Measurements from ENCODE around the gene MELTF.

Gene MELTF

GRCh38 chr3:196967412-196968232 is 62.0 kb downstream of the MELTF start:
- no peak for FAIRE-seq

GRCh38 chr3:196966526-196967401 is 62.9 kb downstream of the MELTF start:
- no peak for FAIRE-seq

- no peak for FAIRE-seq
Measured at GRCh38 chr3:196965804-196966173, 63.8 kb downstream of the MELTF start.

GRCh38 chr3:196965112-196965803 is 64.4 kb downstream of the MELTF start:
- no peak for FAIRE-seq

GRCh38 chr3:196963631-196963953 is 66.0 kb downstream of the MELTF start:
- FAIRE-seq, result no peak

GRCh38 chr3:196962930-196963630 is 66.5 kb downstream of the MELTF start:
- FAIRE-seq, result no peak

GRCh38 chr3:196962108-196962929 is 67.3 kb downstream of the MELTF start:
- no peak for FAIRE-seq

- FAIRE-seq, result no peak
Measured at GRCh38 chr3:196954832-196955231, 74.8 kb downstream of the MELTF start.

Measured in islet of Langerhans (tissue), 1 donor.